Bronchial epithelial cell (primary cell): ENCODE data around the gene RPTN. TPM values are rescaled to one million over a fixed set of nuclear protein-coding genes. Genes with fewer than 3 reads are reported as not detected.

Experiments used
- DNase-seq: peaks from one replicate; pipeline ENCODE4 v3.0.0-alpha.2; 2010; ENCODE audit warnings: low read depth
- FAIRE-seq: peaks from 2 replicates; lab custom pipeline; 2011; peaks lifted over from hg19 to GRCh38; lab: Jason Lieb, UNC
- H3K27me3 ChIP-seq: 2 replicates; pipeline ENCODE4 v1.5.1; 2011; ENCODE audit warnings: low read length; ENCODE audit not compliant: control insufficient read depth, insufficient read depth
- H3K36me3 ChIP-seq: 2 replicates; pipeline ENCODE4 v1.5.1; 2011; ENCODE audit warnings: low read length; ENCODE audit not compliant: control insufficient read depth, insufficient read depth
- H3K4me3 ChIP-seq: 2 replicates; pipeline ENCODE4 v1.5.1; 2011; ENCODE audit warnings: mild to moderate bottlenecking, low read depth, low read length, control low read depth
- total RNA-seq: library from RNA; depleted of rRNA; stranded (reverse); fragments of >200 nt; gene quantifications from 2 replicates; pipeline ENCODE4 v1.2.1, GENCODE V29; 2014
- TF ChIP-seq, protein P1 (sequence below): IDR thresholded peaks from 2 replicates; pipeline ENCODE4 v1.5.1; 2011; ENCODE audit warnings: mild to moderate bottlenecking, moderate library complexity, low read length, control low read depth, inconsistent platforms; ENCODE audit not compliant: insufficient read depth, severe bottlenecking

RPTN gene
- total RNA-seq: 0.53 and 2.9 TPM in 2 replicates

DNA sequence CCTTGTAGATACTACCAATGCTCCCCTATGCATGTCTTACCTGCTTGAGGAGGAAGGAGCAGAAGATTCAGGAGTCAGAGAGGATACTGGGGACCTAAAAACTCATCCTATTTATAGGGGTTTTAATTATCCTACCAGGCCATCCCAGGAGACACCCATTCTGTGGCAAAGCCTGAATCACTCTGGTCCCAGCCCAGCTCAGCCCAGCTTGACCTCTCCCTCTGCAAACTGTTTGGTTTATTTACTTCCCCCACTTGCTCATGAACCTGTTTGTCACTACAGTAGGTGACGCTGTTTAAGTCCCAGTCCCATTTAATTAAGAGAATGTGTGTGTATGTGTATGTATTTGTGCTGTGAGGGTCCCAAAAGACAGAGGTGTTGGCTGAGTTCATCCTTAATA lies at the start of gene RPTN:
Gene RPTN (minus strand): TSS at position 85 of the 400 bp plus-strand sequence. CDS start 1,339 bp downstream, outside the sequence.
- TF ChIP-seq, protein P1, sequence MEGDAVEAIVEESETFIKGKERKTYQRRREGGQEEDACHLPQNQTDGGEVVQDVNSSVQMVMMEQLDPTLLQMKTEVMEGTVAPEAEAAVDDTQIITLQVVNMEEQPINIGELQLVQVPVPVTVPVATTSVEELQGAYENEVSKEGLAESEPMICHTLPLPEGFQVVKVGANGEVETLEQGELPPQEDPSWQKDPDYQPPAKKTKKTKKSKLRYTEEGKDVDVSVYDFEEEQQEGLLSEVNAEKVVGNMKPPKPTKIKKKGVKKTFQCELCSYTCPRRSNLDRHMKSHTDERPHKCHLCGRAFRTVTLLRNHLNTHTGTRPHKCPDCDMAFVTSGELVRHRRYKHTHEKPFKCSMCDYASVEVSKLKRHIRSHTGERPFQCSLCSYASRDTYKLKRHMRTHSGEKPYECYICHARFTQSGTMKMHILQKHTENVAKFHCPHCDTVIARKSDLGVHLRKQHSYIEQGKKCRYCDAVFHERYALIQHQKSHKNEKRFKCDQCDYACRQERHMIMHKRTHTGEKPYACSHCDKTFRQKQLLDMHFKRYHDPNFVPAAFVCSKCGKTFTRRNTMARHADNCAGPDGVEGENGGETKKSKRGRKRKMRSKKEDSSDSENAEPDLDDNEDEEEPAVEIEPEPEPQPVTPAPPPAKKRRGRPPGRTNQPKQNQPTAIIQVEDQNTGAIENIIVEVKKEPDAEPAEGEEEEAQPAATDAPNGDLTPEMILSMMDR: no peak
- Histone ChIP-seq H3K4me3 (no peak within 1 kb of the TSS), H3K36me3 (no peaks in the 10 kb centered on the region), H3K27me3 (no peaks in the 10 kb centered on the region)
- FAIRE-seq: no peak
- no peak for DNase-seq

- H3K27me3 ChIP-seq: no peaks in the 10 kb centered on the region
- TF ChIP-seq, protein P1: no peak
- H3K36me3 ChIP-seq: no peaks in the 10 kb centered on the region
- FAIRE-seq: no peak
- no peak overlapping the region for H3K4me3 ChIP-seq
- DNase-seq: no peak
Measured at GRCh38 chr1:152198982-152199381, 40.0 kb upstream of the RPTN start.

- Histone ChIP-seq H3K36me3 (no peaks in the 10 kb centered on the region), H3K27me3 (no peaks in the 10 kb centered on the region), H3K4me3 (no peak overlapping the region)
- TF ChIP-seq, protein P1: no peak
- no peak for FAIRE-seq
- DNase-seq: no peak
Measured at GRCh38 chr1:152197361-152197941, 38.4 kb upstream of the RPTN start.

GRCh38 chr1:152191711-152192110 lies 32.7 kb upstream of the RPTN start:
- TF ChIP-seq, protein P1: no peak
- Histone ChIP-seq H3K27me3 (no peaks in the 10 kb centered on the region), H3K4me3 (no peak overlapping the region), H3K36me3 (no peaks in the 10 kb centered on the region)
- FAIRE-seq: no peak
- no peak for DNase-seq

- TF ChIP-seq, protein P1: no peak
- H3K36me3 ChIP-seq: no peaks in the 10 kb centered on the region
- H3K4me3 ChIP-seq: no peak overlapping the region
- FAIRE-seq (no peak), DNase-seq (peak; percentile 90)
- H3K27me3 ChIP-seq: no peaks in the 10 kb centered on the region
Measured at GRCh38 chr1:152191260-152191659, 32.2 kb upstream of the RPTN start.

GRCh38 chr1:152190589-152190988 lies 31.6 kb upstream of the RPTN start:
- FAIRE-seq: no peak
- TF ChIP-seq, protein P1: no peak
- H3K36me3 ChIP-seq: no peaks in the 10 kb centered on the region
- H3K4me3 ChIP-seq: no peak overlapping the region
- peak; percentile 98 for DNase-seq
- H3K27me3 ChIP-seq: no peaks in the 10 kb centered on the region
